ENCODE results near the gene SETDB2. TPM values are rescaled to one million over a fixed set of nuclear protein-coding genes. Genes with fewer than 3 reads are reported as not detected.

Gene SETDB2
- total and polyA plus RNA-seq, 2 of the 13 experiments (the other 11 are each of a cell fraction or from before 2014, with no cell fraction given): 8.1 to 8.7 TPM

GRCh38 chr13:49439609-49440008 is 4.5 kb upstream of the SETDB2 start (continued):
- TF ChIP-seq RORA (CRISPR knock-in tag; IDR thresholded peaks at IDR 0.05): no peak
- no peak for TF ChIP-seq CCAR2 (optimal IDR thresholded peaks at IDR 0.05; ENCODE audit: low read depth, low read length)
- no peak for TF ChIP-seq ELK4 (CRISPR knock-in tag; IDR thresholded peaks at IDR 0.05; ENCODE audit: borderline replicate concordance)
- TF ChIP-seq ZNF331 (CRISPR knock-in tag; IDR thresholded peaks at IDR 0.05): no peak
- no peak for TF ChIP-seq AHDC1 (CRISPR knock-in tag; IDR thresholded peaks at IDR 0.05; ENCODE audit: borderline replicate concordance)
- TF ChIP-seq ZNF691 (CRISPR knock-in tag; IDR thresholded peaks at IDR 0.05; ENCODE audit: borderline replicate concordance, low read depth): no peak
- TF ChIP-seq, protein P1, sequence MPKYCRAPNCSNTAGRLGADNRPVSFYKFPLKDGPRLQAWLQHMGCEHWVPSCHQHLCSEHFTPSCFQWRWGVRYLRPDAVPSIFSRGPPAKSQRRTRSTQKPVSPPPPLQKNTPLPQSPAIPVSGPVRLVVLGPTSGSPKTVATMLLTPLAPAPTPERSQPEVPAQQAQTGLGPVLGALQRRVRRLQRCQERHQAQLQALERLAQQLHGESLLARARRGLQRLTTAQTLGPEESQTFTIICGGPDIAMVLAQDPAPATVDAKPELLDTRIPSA (CRISPR knock-in tag; IDR thresholded peaks at IDR 0.05; ENCODE audit: borderline replicate concordance): no peak
- no peak for TF ChIP-seq SP140L (CRISPR knock-in tag; IDR thresholded peaks at IDR 0.05; ENCODE audit: borderline replicate concordance)
- TF ChIP-seq POLR2AphosphoS5 (IDR thresholded peaks at IDR 0.05; ENCODE audit: low read depth, low read length): no peak
